Measurements from ENCODE around the gene SCAI. TPM values are rescaled to one million over a fixed set of nuclear protein-coding genes. Genes with fewer than 3 reads are reported as not detected.
"Not testable (repeated sequence)": the region's sequence is repeated elsewhere in the genome, so short reads cannot be mapped to it uniquely, and the experiment has no call there.

SCAI gene
- 3.8 TPM for total RNA-seq
- long read RNA-seq, full-length matches to known transcripts = 1 of 1 reads
- long read RNA-seq, partial matches to known transcripts = 0 of 1 reads
- long read RNA-seq, other reads (novel, unspliced or antisense) = 0 of 1 reads

DNA sequence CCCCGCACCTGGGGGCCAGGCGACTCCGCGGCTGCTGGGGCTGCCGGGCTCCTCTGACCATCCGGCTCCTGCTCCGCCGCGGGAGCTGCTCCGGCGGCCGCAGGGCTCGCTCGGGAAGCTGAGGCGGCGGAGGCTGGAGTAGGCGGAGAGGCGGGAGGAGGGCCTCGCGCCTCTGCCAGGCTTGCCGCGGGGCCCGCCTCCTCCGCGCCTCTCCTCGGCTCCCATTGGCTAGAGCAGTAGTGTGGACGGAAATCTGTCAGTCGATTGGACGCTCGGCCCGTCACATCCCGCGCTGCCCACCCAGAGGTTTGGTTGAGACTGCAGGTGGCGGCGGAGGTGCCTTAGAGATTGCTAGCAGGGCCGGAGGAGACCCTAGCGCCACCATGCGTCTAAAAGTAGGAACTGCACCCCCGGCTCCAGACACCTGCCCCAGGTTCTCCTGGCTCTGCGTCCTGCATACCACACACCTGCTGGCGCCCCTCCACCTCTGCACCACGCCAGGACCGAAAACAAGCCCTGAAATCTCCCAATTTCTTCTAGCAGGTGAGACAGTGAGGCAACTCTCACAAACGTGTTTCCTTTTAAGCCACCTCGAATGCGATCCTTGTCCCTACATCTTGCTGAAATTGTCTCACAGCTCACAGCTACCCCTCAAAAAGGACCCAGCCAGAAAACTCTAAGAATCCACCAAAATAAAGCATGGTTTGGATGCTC lies at the start of gene SCAI:
SCAI (minus strand) TSS at position 152 of the 714 bp plus-strand sequence; CDS start at position 61, 91 bp downstream.
- intact Hi-C loops (cut with micrococcal nuclease) = loop anchor here (10.0 kb wide), 1 partner anchor 369 kb away; the partner anchor contains the start of genes NR6A1 and OLFML2A
- ATAC-seq = peak; percentile 100

GRCh38 chr9:125190361-125190801 lies 47.1 kb upstream of the SCAI start:
- intact Hi-C loops (cut with micrococcal nuclease) = no loop called here

More for the DNA sequence above, at the start of gene SCAI:
- peak; percentile 99 for DNase-seq

DNA sequence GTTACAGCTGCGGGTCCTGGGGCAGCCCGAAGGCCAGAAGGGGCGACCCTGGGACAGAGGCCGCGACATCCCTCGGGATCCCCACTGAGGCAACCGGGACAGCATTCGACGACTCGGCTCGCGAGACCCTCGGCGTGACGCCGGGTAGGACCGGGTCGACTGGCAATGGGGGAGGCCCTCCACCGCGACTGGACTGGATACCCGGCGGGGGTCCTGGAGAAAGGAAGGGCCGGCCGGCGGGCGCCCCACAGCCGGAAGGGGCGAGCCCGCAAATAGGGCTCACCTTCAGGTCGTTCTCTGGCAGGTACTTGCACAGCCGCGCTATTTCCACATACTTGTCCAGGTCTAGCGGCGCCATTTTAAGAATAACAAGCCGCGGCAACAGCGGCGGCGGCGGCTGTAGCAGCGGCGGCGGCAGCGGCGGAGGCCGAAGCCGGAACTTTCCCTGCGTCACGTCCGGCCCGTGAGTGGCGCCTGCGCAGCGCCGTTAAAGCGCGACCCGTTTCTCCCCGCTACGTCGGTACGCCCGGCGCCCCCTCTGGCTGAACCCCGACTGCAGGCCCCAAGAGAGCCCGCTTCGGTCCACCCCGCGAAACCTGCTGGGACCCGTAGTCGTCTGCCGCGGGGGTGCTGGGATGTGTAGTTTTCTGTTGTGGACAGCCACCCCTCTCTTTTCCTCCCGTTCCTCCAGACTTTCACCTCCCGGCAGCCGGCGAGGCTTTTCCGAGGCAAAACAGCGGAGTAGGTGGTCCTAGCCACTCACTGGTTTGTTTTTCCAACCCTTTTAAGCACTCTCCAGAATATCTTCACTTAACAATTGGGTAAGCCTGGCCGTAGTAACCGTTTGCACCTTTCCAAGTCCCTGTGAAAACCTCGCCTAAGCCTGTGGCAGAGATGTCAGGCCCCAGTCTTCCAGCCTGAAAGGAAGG lies 46.3 kb upstream of the SCAI start, which contains the start of gene PPP6C:
PPP6C (minus strand) TSS at position 443 of the 929 bp plus-strand sequence; CDS start at position 358, 85 bp downstream.
- ATAC-seq (peak; percentile 99), DNase-seq (peak; percentile 99)
- intact Hi-C loops (cut with micrococcal nuclease) = no loop called here

More at GRCh38 chr9:125190361-125190801, 47.1 kb upstream of the SCAI start:
- no peak for DNase-seq
- ATAC-seq = no peak

DNA sequence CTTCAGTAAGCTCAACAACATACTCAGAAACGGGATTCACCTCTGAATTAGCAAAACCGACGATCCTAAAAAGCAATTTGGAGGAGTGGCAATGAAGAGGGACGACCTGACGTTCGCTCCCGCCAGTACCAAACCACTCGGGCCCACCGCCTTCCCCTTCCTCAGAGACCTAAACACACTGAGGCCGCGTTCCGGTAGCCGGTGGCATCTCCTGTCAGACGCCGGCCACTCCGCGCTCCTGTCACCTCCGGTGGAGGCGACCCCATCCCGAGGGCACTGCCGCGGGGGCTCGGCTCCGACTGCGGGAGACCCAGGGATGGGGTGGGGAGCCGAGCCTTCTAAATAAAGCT lies 45.7 kb upstream of the SCAI start:
- intact Hi-C loops (cut with micrococcal nuclease) = no loop called here
- ATAC-seq (peak; percentile 8), DNase-seq (peak; percentile 43)

DNA sequence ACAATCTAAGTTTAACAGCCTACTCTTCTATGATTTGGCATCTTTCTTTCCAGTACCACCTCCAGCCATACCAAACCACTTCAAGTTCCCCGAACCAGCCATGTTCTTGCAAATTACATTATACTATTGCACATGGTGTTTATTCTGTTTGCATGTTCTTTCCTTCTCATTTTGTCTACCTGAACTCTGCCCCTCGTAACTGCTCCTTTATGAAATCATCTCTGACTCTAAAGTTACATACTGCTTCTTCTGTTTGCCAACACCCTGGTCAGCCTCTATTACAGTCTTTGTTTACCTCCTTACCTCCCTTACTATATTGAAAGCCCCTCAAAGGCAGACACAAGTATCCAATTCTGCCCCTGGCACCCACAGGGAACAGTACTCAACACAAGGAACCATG lies 40.2 kb upstream of the SCAI start:
- intact Hi-C loops (cut with micrococcal nuclease) = no loop called here
- no peak for ATAC-seq
- DNase-seq = no peak

DNA sequence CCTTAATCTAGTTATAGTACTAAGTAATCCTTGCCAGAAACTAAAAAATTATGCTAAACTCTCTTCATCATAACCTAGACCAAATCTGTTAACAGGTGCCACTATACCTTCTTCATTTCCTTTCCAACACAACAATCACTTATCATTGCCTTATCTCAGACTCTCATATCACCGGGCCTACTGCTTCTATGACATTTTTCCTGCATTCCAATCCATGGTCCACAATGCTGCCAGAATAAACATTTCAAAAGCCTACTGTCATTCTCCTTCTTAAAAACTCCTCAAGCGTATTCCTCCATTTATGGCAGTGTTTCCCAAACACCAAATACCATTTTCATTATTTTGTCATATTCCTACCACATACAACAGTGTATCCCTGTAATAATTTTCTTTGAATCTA lies 39.7 kb upstream of the SCAI start:
- intact Hi-C loops (cut with micrococcal nuclease) = no loop called here
- ATAC-seq = peak; percentile 9
- DNase-seq = no peak

DNA sequence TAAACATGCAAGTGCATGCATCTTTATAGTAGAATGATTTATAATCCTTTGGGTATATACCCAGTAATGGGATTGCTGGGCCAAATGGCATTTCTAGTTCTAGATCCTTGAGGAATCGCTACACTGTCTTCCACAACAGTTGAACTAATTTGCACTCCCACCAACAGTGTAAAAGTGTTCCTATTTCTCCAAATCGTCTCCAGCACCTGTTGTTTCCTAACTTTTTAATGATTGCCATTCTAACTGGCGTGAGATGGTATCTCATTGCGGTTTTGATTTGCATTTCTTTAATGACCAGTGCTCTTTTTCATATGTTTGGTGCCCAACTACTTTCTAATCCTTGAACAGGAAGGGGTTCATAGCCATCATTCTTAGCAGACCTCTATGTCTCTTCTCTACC lies 38.4 kb upstream of the SCAI start:
- intact Hi-C loops (cut with micrococcal nuclease); ATAC-seq; DNase-seq: not testable (repeated sequence)

- DNase-seq = no peak
- ATAC-seq = peak; percentile 17
- intact Hi-C loops (cut with micrococcal nuclease) = no loop called here
Observed at GRCh38 chr9:125180876-125181275, 37.5 kb upstream of the SCAI start.

- ATAC-seq; DNase-seq; intact Hi-C loops (cut with micrococcal nuclease): not testable (repeated sequence)
Observed at GRCh38 chr9:125179776-125180175, 36.4 kb upstream of the SCAI start.

DNA sequence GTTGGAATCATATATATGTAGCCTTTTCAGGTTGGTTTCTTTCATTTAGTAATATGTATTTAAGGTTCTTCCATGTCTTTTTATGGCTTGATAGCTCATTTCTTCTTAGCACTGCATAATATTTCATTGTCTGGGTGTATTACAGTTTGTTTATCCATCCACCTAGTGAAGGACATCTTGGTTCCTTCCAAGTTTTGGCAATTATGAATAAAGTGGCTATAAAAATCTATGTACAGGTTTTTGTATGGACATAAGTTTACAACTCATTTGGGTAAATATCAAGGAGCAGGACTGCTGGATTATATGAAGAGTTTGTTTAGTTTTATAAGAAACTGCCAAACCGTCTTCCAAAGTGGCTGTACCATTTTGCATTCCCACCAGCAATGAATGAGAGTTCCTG lies 34.6 kb upstream of the SCAI start:
- intact Hi-C loops (cut with micrococcal nuclease) = no loop called here
- DNase-seq (no peak), ATAC-seq (no peak)

DNA sequence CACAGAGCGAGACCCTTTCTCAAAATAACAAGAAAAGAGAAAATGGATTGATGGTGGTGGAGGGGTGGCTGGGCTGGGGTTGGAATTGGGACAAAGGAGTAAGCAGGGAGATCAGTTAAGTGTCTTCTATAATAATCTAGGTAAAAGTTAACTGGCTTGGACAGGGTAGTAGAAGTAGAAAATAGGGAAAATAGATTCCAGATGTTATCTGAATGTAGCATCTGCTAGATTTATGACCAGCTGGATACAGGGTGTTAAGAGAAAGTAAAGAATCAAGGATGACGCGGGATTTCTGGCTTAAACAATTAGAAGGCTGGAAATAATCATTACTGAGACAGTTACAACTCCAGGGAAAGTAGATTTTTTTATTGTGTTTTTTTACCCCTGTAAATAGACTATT lies 33.3 kb upstream of the SCAI start:
- intact Hi-C loops (cut with micrococcal nuclease) = no loop called here
- DNase-seq (no peak), ATAC-seq (no peak)

DNA sequence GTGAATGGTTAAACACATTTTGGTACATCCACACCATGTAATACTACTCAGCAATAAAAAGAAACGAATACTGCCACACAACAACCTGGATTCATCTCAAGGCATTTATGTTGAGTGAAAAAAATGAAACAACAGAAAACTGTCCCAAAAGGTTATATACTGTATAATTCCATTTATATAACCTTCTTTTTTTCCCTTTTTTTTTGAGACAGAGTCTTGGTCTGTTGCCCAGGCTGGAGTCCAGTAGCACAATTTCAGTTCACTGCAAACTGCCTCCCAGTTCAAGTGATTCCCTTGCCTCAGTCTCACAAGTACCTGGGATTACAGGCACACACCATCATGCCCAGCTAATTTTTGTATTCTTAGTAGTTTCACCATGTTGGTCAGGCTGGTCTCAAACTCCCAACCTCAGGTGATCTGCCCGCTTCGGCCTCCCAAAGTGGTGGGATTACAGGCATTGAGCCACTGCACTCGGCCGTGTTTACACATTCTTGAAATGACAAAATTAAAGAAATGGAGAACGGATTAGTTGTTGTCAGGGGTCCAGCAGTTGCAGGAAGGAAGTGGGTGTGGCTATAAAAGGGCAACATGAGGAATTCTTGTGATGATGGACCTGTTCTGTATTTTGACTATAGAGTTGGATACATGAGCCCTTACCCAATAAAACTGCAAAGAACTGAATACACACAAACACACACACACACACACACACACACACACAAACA lies 28.9 kb upstream of the SCAI start:
- no peak for DNase-seq
- no peak for ATAC-seq
- intact Hi-C loops (cut with micrococcal nuclease) = no loop called here

DNA sequence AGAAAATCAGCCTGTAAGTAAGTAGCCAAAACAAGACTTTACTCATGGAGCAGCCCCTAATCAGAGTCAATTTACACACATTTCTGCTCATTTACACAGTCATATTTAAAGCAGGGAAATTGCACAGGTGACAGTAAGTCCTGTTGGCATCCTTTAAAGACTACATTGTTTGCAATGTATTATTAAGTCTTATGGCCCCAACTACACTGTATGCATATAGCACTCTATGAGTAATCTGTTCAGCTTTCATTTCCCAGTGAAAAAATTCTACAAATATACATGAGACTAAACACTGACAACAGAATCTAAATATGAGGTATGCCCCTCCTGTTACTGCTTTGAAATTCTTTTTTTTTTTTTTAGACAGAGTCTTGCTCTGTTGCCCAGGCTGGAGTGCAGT lies 26.6 kb upstream of the SCAI start:
- DNase-seq (no peak), ATAC-seq (no peak)
- intact Hi-C loops (cut with micrococcal nuclease) = no loop called here

- no peak for DNase-seq
- intact Hi-C loops (cut with micrococcal nuclease) = no loop called here
- ATAC-seq = no peak
Observed at GRCh38 chr9:125166762-125167161, 23.4 kb upstream of the SCAI start.

GRCh38 chr9:125162891-125163290 lies 19.6 kb upstream of the SCAI start:
- ATAC-seq; intact Hi-C loops (cut with micrococcal nuclease); DNase-seq: not testable (repeated sequence)

- intact Hi-C loops (cut with micrococcal nuclease) = no loop called here
- ATAC-seq = peak; percentile 50
- DNase-seq = no peak
Observed at GRCh38 chr9:125161284-125161918, 18.1 kb upstream of the SCAI start.

GRCh38 chr9:125160750-125161149 lies 17.4 kb upstream of the SCAI start:
- DNase-seq (no peak), ATAC-seq (no peak)
- intact Hi-C loops (cut with micrococcal nuclease) = no loop called here

DNA sequence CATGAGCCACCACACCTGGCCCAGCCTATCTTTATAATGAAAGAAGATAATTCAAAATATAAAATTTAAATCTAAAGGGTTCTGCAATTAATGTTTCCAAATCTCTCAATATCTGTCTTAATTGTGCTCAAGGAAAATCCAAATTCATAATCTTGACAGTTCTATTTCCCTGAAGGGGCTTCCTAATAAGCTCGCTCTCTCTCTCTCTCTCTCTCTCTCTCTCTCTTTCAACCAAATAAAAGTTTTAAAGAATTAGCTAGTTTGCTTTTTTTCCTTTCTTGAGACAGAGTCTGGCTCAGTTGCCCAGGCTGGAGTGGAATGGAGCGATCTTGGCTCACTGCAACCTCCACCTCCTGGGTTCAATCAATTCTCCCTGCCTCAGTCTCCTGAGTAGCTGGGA lies 13.2 kb upstream of the SCAI start:
- intact Hi-C loops (cut with micrococcal nuclease) = no loop called here
- DNase-seq (no peak), ATAC-seq (no peak)
